Kidney (tissue), 14 donors: ENCODE measurements around the gene N4BP2L1. TPM values are rescaled to one million over a fixed set of nuclear protein-coding genes. Genes with fewer than 3 reads are reported as not detected.

Source experiments
- DNase-seq, 5 donors: peaks; one replicate each; pipeline ENCODE4 v3.0.0-alpha.2; 2013 to 2020
- FAIRE-seq: peaks from 2 replicates; lab custom pipeline; 2012; peaks lifted over from hg19 to GRCh38; lab: Jason Lieb, UNC
- H3K27ac ChIP-seq, 2 donors: one replicate each; pipeline ENCODE4 v1.7.0; 2013; ENCODE audit warnings: low read depth in 2 of 2, low read length in 2 of 2, inconsistent platforms in 1 of 2
- H3K27me3 ChIP-seq: one replicate; pipeline ENCODE4 v1.7.1; 2013; ENCODE audit warnings: low read length, inconsistent platforms; ENCODE audit not compliant: control insufficient read depth, insufficient read depth
- H3K36me3 ChIP-seq, 3 donors: one replicate each; pipeline versions ENCODE4 v1.7.0 to v1.7.1; 2013; ENCODE audit warnings: low read length in 3 of 3, control low read depth in 1 of 3, inconsistent platforms in 1 of 3; ENCODE audit not compliant: insufficient read depth in 3 of 3, control insufficient read depth in 2 of 3
- H3K4me1 ChIP-seq, 3 donors: one replicate each; pipeline versions ENCODE4 v1.7.0 to v1.7.1; 2013; ENCODE audit warnings: low read length in 3 of 3, inconsistent platforms in 1 of 3, low read depth in 1 of 3; ENCODE audit not compliant: control insufficient read depth in 2 of 3, insufficient read depth in 2 of 3
- H3K4me3 ChIP-seq, 3 donors: one replicate each; pipeline versions ENCODE4 v1.7.0 to v1.8.1; 2013; ENCODE audit warnings: low read length in 3 of 3, control low read depth in 1 of 3, inconsistent platforms in 1 of 3
- H3K9ac ChIP-seq, 3 donors: one replicate each; pipeline versions ENCODE4 v1.7.0 to v1.7.1; 2013; ENCODE audit warnings: low read length in 3 of 3, control low read depth in 1 of 3, inconsistent platforms in 1 of 3
- H3K9me3 ChIP-seq, 3 donors: one replicate each; pipeline versions ENCODE4 v1.7.0 to v1.7.1; 2013; ENCODE audit warnings: low read length in 3 of 3, control low read depth in 1 of 3, inconsistent platforms in 1 of 3; ENCODE audit not compliant: control insufficient read depth in 2 of 3, insufficient read depth in 1 of 3
- CTCF ChIP-seq: IDR thresholded peaks from 3 replicates; pipeline ENCODE4 v1.5.1; 2012; ENCODE audit warnings: mild to moderate bottlenecking, moderate library complexity, borderline replicate concordance; ENCODE audit not compliant: insufficient read depth; ENCODE audit errors: extremely low read depth
- intact Hi-C: fragments of 100-400 bp; cut with DNase I; formaldehyde crosslinking; loops from one replicate; pipeline ENCODE4 v1.11.1; 2022
- polyA plus RNA-seq: library from polyadenylated mRNA; stranded (reverse); fragments of 350-450 nt; fragmentation: Illumina TruSeq; extraction: RNeasy Lipid Tissue Mini Kit (QIAGEN cat#74804); gene quantifications from one replicate; pipeline ENCODE4 v1.2.3, GENCODE V29; 2014; ENCODE audit warnings: low read depth, low replicate concordance; ENCODE audit not compliant: insufficient read depth
- total RNA-seq: library from RNA; stranded (reverse); fragmentation: NEBNext Ultra II Directional; extraction: Animal tissue kit (Norgen Biotek cat#: 25700); gene quantifications from one replicate; pipeline ENCODE4 v1.2.1, GENCODE V29; 2021
- donor health status: control.
- donor health status: control.
- donor health status: control.
- donor health status: control.
- donor health status: control.
- donor health status: DM: yes; HTN: yes; CAD: no.
- donor health status: Normal renal cell carcinoma (clear cell type).

Gene N4BP2L1
- total and polyA plus RNA-seq, 2 donors from 2014 or later = 10.1 to 14.5 TPM

- Histone ChIP-seq H3K36me3 (no peaks in the 10 kb centered on the region), H3K27ac (no peak overlapping the region), H3K9ac (no peak overlapping the region), H3K9me3 (no peaks in the 10 kb centered on the region), H3K4me3 (no peak overlapping the region), H3K27me3 (no peaks in the 10 kb centered on the region), H3K4me1 (no peaks in the 10 kb centered on the region)
- DNase-seq (no peak), FAIRE-seq (no peak)
- no peak for TF ChIP-seq CTCF
- intact Hi-C loops = no loop called here
Observed at GRCh38 chr13:32378012-32378411, 49.9 kb downstream of the N4BP2L1 start.

- FAIRE-seq (no peak), DNase-seq (no peak)
- H3K9me3 ChIP-seq = no peaks in the 10 kb centered on the region
- H3K27ac ChIP-seq = no peak overlapping the region
- no peaks in the 10 kb centered on the region for H3K4me1 ChIP-seq
- no peak overlapping the region for H3K4me3 ChIP-seq
- H3K9ac ChIP-seq = no peak overlapping the region
- no peaks in the 10 kb centered on the region for H3K27me3 ChIP-seq
- H3K36me3 ChIP-seq = no peaks in the 10 kb centered on the region
- no peak for TF ChIP-seq CTCF
- intact Hi-C loops = no loop called here
Observed at GRCh38 chr13:32376642-32377415, 51.1 kb downstream of the N4BP2L1 start.

GRCh38 chr13:32370805-32371204 is 57.1 kb downstream of the N4BP2L1 start:
- no peak for TF ChIP-seq CTCF
- DNase-seq (no peak), FAIRE-seq (no peak)

More at GRCh38 chr13:32370805-32371204, 57.1 kb downstream of the N4BP2L1 start:
- H3K4me3 ChIP-seq = no peak overlapping the region
- intact Hi-C loops = no loop called here
- H3K9me3 ChIP-seq = no peaks in the 10 kb centered on the region
- H3K27ac ChIP-seq = no peak overlapping the region
- no peaks in the 10 kb centered on the region for H3K4me1 ChIP-seq
- H3K9ac ChIP-seq = no peak overlapping the region
- no peaks in the 10 kb centered on the region for H3K27me3 ChIP-seq
- H3K36me3 ChIP-seq = no peaks in the 10 kb centered on the region
